Stomach (tissue), 8 donors: ENCODE measurements around the gene MTCL3.
A peak's percentile ranks its signal among the peaks of the same experiment; 100 is the strongest.

Experiments
- DNase-seq, 2 donors: peaks; one replicate each; pipeline versions ENCODE4 v3.0.0 to v3.0.0-alpha.2; 2013 to 2019
- H3K27ac ChIP-seq, 5 donors: fragments of 200-600 bp in 4 of 5; sonication (generic) in 4 of 5; one replicate each; pipeline ENCODE4 v1.5.1; 2013 to 2019; ENCODE audit warnings: mild to moderate bottlenecking in 1 of 5, moderate library complexity in 1 of 5
- H3K27me3 ChIP-seq, 3 donors: fragments of 200-600 bp; sonication (generic); one replicate each; pipeline ENCODE4 v1.5.1; 2017 to 2019; ENCODE audit warnings: mixed run types in 1 of 3
- H3K36me3 ChIP-seq, 4 donors: fragments of 200-600 bp; sonication (generic); 1 replicate in 3 of 4; 2 replicates in 1 of 4; pipeline ENCODE4 v1.5.1; 2016 to 2019
- H3K4me1 ChIP-seq, 4 donors: fragments of 200-600 bp; sonication (generic); one replicate each; pipeline ENCODE4 v1.5.1; 2016 to 2019
- H3K4me3 ChIP-seq, 4 donors: fragments of 200-600 bp; sonication (generic) in 3 of 4; one replicate each; pipeline ENCODE4 v1.5.1; 2016 to 2019; ENCODE audit warnings: mild to moderate bottlenecking in 1 of 4
- H3K9me3 ChIP-seq, 4 donors: fragments of 200-600 bp; sonication (generic); one replicate each; pipeline ENCODE4 v1.5.1; 2016 to 2019
- CTCF ChIP-seq, 7 experiments: fragments of 450-650 bp in 4 of 7; fragments of 200-600 bp in 3 of 7; sonication (generic) in 3 of 7; IDR thresholded peaks; one replicate each; pipeline ENCODE4 v1.5.1; 2016 to 2019; ENCODE audit warnings: antibody characterized with exemption in 7 of 7, control low read depth in 2 of 7, mild to moderate bottlenecking in 1 of 7
- EP300 ChIP-seq: sonication (generic); formaldehyde crosslinking; IDR thresholded peaks from one replicate; pipeline ENCODE4 v1.6.1; 2017; ENCODE audit warnings: antibody characterized with exemption
- POLR2A ChIP-seq, 4 donors: fragments of 450-650 bp; IDR thresholded peaks; one replicate each; pipeline ENCODE4 v1.6.1; 2016; ENCODE audit warnings: antibody characterized with exemption in 4 of 4, control low read depth in 2 of 4, mild to moderate bottlenecking in 1 of 4, moderate library complexity in 1 of 4
- POLR2AphosphoS5 ChIP-seq, 3 donors: sonication (generic); formaldehyde crosslinking; IDR thresholded peaks; one replicate each; pipeline ENCODE4 v1.6.1; 2016; ENCODE audit warnings: antibody characterized with exemption in 3 of 3
- WGBS, 5 donors: extraction: QIAGEN DNeasy Blood & Tissue Kit in 3 of 5; methylation state at CpG; one replicate each; pipeline versions ENCODE4 v1.1.5 to v1.1.7; 2013 to 2018; 5-methylcytosine and 5-hydroxymethylcytosine counted together
- intact Hi-C: fragments of 100-400 bp; cut with DNase I; formaldehyde crosslinking; loops from one replicate; pipeline ENCODE4 v1.15.1; 2023; ENCODE audit warnings: low total_unique reads
- donor health status: healthy with polysubstance abuse.
- donor health status: Bipolar disorder and iron deficiency.
- donor health status: healthy.

The MTCL3 gene

GRCh38 chr6:127466416-127466815 lies 52.7 kb downstream of the MTCL3 start:
- no peak overlapping the region for H3K27ac ChIP-seq

DNA sequence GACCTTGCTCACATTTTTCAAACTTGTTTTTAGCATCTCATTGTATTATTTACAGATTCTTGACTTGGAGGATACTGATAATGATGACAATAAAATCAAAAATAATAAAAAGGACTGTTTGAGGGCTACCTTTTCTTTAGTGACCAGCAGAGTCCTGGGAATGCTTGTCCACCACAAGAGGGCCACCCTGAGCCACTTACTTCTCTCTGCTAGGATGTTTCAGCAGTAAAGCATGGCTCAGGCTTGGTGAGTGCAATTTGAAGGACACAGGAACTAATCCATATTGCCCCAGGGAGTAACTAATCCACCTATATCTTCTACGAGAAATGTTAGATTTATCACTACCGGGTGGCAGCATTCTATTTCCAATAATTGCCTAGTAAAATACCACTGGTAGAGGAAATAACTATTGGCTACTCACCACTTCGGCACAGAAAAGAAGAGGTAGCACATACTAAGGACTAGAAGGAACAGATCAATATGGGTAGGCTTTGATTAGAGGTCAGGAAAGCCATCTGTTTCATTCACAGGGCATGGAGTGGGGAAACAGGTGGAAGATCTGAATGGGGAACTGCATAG lies 54.2 kb downstream of the MTCL3 start:
- no peak for TF ChIP-seq EP300
- TF ChIP-seq POLR2AphosphoS5 (IDR thresholded peaks at IDR 0.05): peak in 1 of 3 donors; percentile 25
- no peak for TF ChIP-seq POLR2A (IDR thresholded peaks at IDR 0.05)
- TF ChIP-seq CTCF (IDR thresholded peaks at IDR 0.05): peak in 5 of 7 experiments; percentile 50 to 76 (median 68)
- no peak overlapping the region for H3K4me3 ChIP-seq
- H3K9me3 ChIP-seq: no peaks in the 10 kb centered on the region
- H3K4me1 ChIP-seq: peaks cover 10 to 34% (median 27%) of the 10 kb centered on the region in 4 donors
- no peaks in the 10 kb centered on the region for H3K27me3 ChIP-seq
- no peaks in the 10 kb centered on the region for H3K36me3 ChIP-seq
- H3K27ac ChIP-seq: peak overlapping the region in 3 of 5 donors; percentile 58 to 64 (median 63)
- DNase-seq: peak; percentile 70 to 89
- WGBS, 5 donors: 38 to 41% (median 40%) methylated on average over 3 of the region's 3 CpGs
- intact Hi-C loops: loop anchor here (10.0 kb wide), 1 partner anchor 80 kb away; no protein-coding TSS in a partner anchor

More at GRCh38 chr6:127466416-127466815, 52.7 kb downstream of the MTCL3 start:
- H3K4me1 ChIP-seq: peaks cover 10 to 32% (median 23%) of the 10 kb centered on the region in 4 donors
- no peaks in the 10 kb centered on the region for H3K36me3 ChIP-seq
- no peak for DNase-seq
- TF ChIP-seq EP300: no peak
- TF ChIP-seq POLR2A (IDR thresholded peaks at IDR 0.05): no peak
- TF ChIP-seq CTCF (IDR thresholded peaks at IDR 0.05): no peak
- no peak for TF ChIP-seq POLR2AphosphoS5 (IDR thresholded peaks at IDR 0.05)
- H3K27me3 ChIP-seq: no peaks in the 10 kb centered on the region
- 65 to 82% (median 79%) methylated on average over 5 of the region's 5 CpGs for WGBS, 5 donors
- H3K9me3 ChIP-seq: no peaks in the 10 kb centered on the region
- no peak overlapping the region for H3K4me3 ChIP-seq
- intact Hi-C loops: loop anchor here (10.0 kb wide), 1 partner anchor 78 kb away; no protein-coding TSS in a partner anchor

GRCh38 chr6:127464161-127464880 lies 54.8 kb downstream of the MTCL3 start:
- H3K27me3 ChIP-seq: no peaks in the 10 kb centered on the region
- no peaks in the 10 kb centered on the region for H3K36me3 ChIP-seq
- TF ChIP-seq POLR2A (IDR thresholded peaks at IDR 0.05): no peak
- TF ChIP-seq EP300: no peak
- no peak for TF ChIP-seq CTCF (IDR thresholded peaks at IDR 0.05)
- no peak for TF ChIP-seq POLR2AphosphoS5 (IDR thresholded peaks at IDR 0.05)
- H3K4me1 ChIP-seq: peaks cover 10 to 41% (median 30%) of the 10 kb centered on the region in 4 donors
- no peak overlapping the region for H3K4me3 ChIP-seq
- peak in 1 of 2 donors; percentile 59 for DNase-seq
- intact Hi-C loops: loop anchor here (10.0 kb wide), 1 partner anchor 80 kb away; no protein-coding TSS in a partner anchor
- no peaks in the 10 kb centered on the region for H3K9me3 ChIP-seq
- 25 to 41% (median 34%) methylated on average over 6 of the region's 6 CpGs for WGBS, 5 donors
- H3K27ac ChIP-seq: peak overlapping the region in 4 of 5 donors; percentile 47 to 64 (median 60)

- no peak overlapping the region for H3K4me3 ChIP-seq
- peak overlapping the region in 4 of 5 donors; percentile 47 to 64 (median 60) for H3K27ac ChIP-seq
- peak; percentile 27 to 37 for DNase-seq
- H3K4me1 ChIP-seq: peaks cover 10 to 53% (median 33%) of the 10 kb centered on the region in 4 donors
- no peaks in the 10 kb centered on the region for H3K27me3 ChIP-seq
- no peaks in the 10 kb centered on the region for H3K36me3 ChIP-seq
- H3K9me3 ChIP-seq: no peaks in the 10 kb centered on the region
- WGBS, 5 donors: 14 to 35% (median 26%) methylated on average over 5 of the region's 5 CpGs
- TF ChIP-seq POLR2AphosphoS5 (IDR thresholded peaks at IDR 0.05) (peak in 2 of 3 donors; percentile 44 to 55), POLR2A (IDR thresholded peaks at IDR 0.05) (no peak), EP300 (no peak)
- intact Hi-C loops: loop anchor here (10.0 kb wide), 1 partner anchor 82 kb away; no protein-coding TSS in a partner anchor
These were observed 56.1 kb downstream of the MTCL3 start for GRCh38 chr6:127463056-127463455.
